A549 (cell line): ENCODE data around the gene BBX. TPM values are rescaled to one million over a fixed set of nuclear protein-coding genes. Genes with fewer than 3 reads are reported as not detected.

Experiments
- ATAC-seq, 2 experiments: fragments of 200-7000 bp in 1 of 2; fragments of >200 bp in 1 of 2; cut with Nextera tagmentation in 1 of 2; cut with Tn5 transposase in 1 of 2; 3 replicates each; pipeline versions ENCODE4 v1.8.0 to v1.9.1; 2018 to 2020; ENCODE audit warnings: mild to moderate bottlenecking in 1 of 2, moderate library complexity in 1 of 2
- CTCF ChIA-PET: fragments of 300-600 bp; sonication (Branson Sonifier 250); formaldehyde crosslinking; extraction: SDS; loops from one replicate; lab custom pipeline; 2021; ENCODE audit warnings: antibody characterized with exemption, inconsistent platforms; lab: Yijun Ruan, JAX
- POLR2A ChIA-PET: fragments of 350-600 bp; formaldehyde crosslinking; extraction: SDS; loops from one replicate; lab custom pipeline; 2021; ENCODE audit warnings: antibody characterized with exemption, inconsistent platforms; lab: Yijun Ruan, JAX
- DNase-seq, 2 experiments: peaks; one replicate each; pipeline versions ENCODE4 v3.0.0 to v3.0.0-alpha.2; 2011 to 2016; ENCODE audit warnings: low read depth in 1 of 2, low spot score in 1 of 2
- FAIRE-seq: peaks from 2 replicates; lab custom pipeline; 2011; peaks lifted over from hg19 to GRCh38; lab: Jason Lieb, UNC
- H3K27ac ChIP-seq, 2 experiments: fragments of >200 bp; sonication (Bioruptor Twin); formaldehyde crosslinking; 3 replicates each; pipeline ENCODE4 v1.5.1; 2016 to 2017
- H3K4me1 ChIP-seq: fragments of >200 bp; sonication (Bioruptor Twin); formaldehyde crosslinking; 3 replicates; pipeline ENCODE4 v1.6.1; 2016
- H3K4me2 ChIP-seq: fragments of >200 bp; sonication (Bioruptor Twin); formaldehyde crosslinking; 3 replicates; pipeline ENCODE4 v1.6.1; 2016
- H3K4me3 ChIP-seq: fragments of >200 bp; sonication (Bioruptor Twin); formaldehyde crosslinking; 3 replicates; pipeline ENCODE4 v1.5.1; 2016
- H3K9me3 ChIP-seq: fragments of >200 bp; sonication (Bioruptor Twin); formaldehyde crosslinking; 3 replicates; pipeline ENCODE4 v1.6.1; 2016
- BCL3 ChIP-seq: fragments of >200 bp; sonication (Bioruptor Twin); formaldehyde crosslinking; IDR thresholded peaks from 3 replicates; pipeline ENCODE4 v1.6.1; 2016
- BHLHE40 ChIP-seq: IDR thresholded peaks from 2 replicates; pipeline ENCODE4 v1.6.1; 2012; ENCODE audit warnings: low read depth, low read length, inconsistent platforms
- CBX2 ChIP-seq: fragments of 200-600 bp; sonication (generic); IDR thresholded peaks from 2 replicates; pipeline ENCODE4 v1.6.1; 2016; ENCODE audit warnings: low read depth, mild to moderate bottlenecking, borderline replicate concordance
- CHD4 ChIP-seq: fragments of 200-600 bp; sonication (generic); IDR thresholded peaks from 2 replicates; pipeline ENCODE4 v1.6.1; 2016; ENCODE audit warnings: antibody characterized with exemption, mild to moderate bottlenecking, borderline replicate concordance
- FOSB ChIP-seq: fragments of 250-450 bp; sonication (Bioruptor Pico); IDR thresholded peaks from 2 replicates; pipeline ENCODE4 v1.5.0; 2020; ENCODE audit warnings: mild to moderate bottlenecking, moderate library complexity
- FOSL2 ChIP-seq, 2 experiments: fragments of 450-650 bp in 1 of 2; fragments of >200 bp in 1 of 2; sonication (Bioruptor Twin) in 1 of 2; formaldehyde crosslinking; IDR thresholded peaks; 2 replicates each; pipeline versions ENCODE4 v1.5.0 to v1.6.1; 2016 to 2020; ENCODE audit warnings: mild to moderate bottlenecking in 1 of 2, moderate library complexity in 1 of 2
- FOXS1 ChIP-seq: fragments of 250-450 bp; sonication (Bioruptor Pico); IDR thresholded peaks from 2 replicates; pipeline ENCODE4 v1.5.0; 2020; ENCODE audit warnings: mild to moderate bottlenecking, moderate library complexity
- JUN ChIP-seq, 2 experiments: fragments of >200 bp; sonication (Bioruptor Twin); formaldehyde crosslinking; IDR thresholded peaks; 2 replicates in 1 of 2; 3 replicates in 1 of 2; pipeline ENCODE4 v1.6.1; 2016 to 2017
- KDM5A ChIP-seq: fragments of 200-600 bp; sonication (generic); IDR thresholded peaks from 2 replicates; pipeline ENCODE4 v1.6.1; 2016; ENCODE audit warnings: antibody characterized with exemption, mild to moderate bottlenecking
- MAZ ChIP-seq: fragments of 150-350 bp; IDR thresholded peaks from 2 replicates; pipeline ENCODE4 v1.6.1; 2014; ENCODE audit warnings: antibody characterized with exemption, low read depth, low read length, borderline replicate concordance
- NFE2L2 ChIP-seq: fragments of 150-350 bp; conservative IDR thresholded peaks from 2 replicates; pipeline ENCODE4 v1.6.1; 2014; ENCODE audit warnings: low read length
- POLR2A ChIP-seq: IDR thresholded peaks from 2 replicates; pipeline ENCODE4 v1.6.1; 2012; ENCODE audit warnings: mild to moderate bottlenecking, low read length
- RAD21 ChIP-seq, 2 experiments: fragments of >200 bp in 1 of 2; sonication (Bioruptor Twin) in 1 of 2; formaldehyde crosslinking in 1 of 2; IDR thresholded peaks in 1 of 2; conservative IDR thresholded peaks in 1 of 2; 2 replicates in 1 of 2; 3 replicates in 1 of 2; pipeline ENCODE4 v1.6.1; 2012 to 2018; ENCODE audit warnings: inconsistent platforms in 1 of 2
- REST ChIP-seq: fragments of 200-600 bp; sonication (generic); IDR thresholded peaks from 2 replicates; pipeline ENCODE4 v1.6.1; 2016; ENCODE audit warnings: antibody characterized with exemption, mild to moderate bottlenecking, moderate library complexity
- RFX5 ChIP-seq: fragments of 450-650 bp; IDR thresholded peaks from 2 replicates; pipeline ENCODE4 v1.7.1; 2014; ENCODE audit warnings: antibody characterized with exemption, mild to moderate bottlenecking, moderate library complexity
- SREBF2 ChIP-seq: fragments of 450-650 bp; IDR thresholded peaks from 2 replicates; pipeline ENCODE4 v1.6.1; 2014; ENCODE audit warnings: mild to moderate bottlenecking, moderate library complexity
- TP53 ChIP-seq: fragments of 250-450 bp; sonication (Bioruptor Pico); IDR thresholded peaks from 2 replicates; pipeline ENCODE4 v1.5.0; 2021; ENCODE audit warnings: mild to moderate bottlenecking, moderate library complexity
- ZC3H11A ChIP-seq: fragments of 450-650 bp; IDR thresholded peaks from 2 replicates; pipeline ENCODE4 v1.6.1; 2014; ENCODE audit warnings: antibody characterized with exemption, mild to moderate bottlenecking
- ZSCAN20 ChIP-seq: fragments of 250-450 bp; sonication (Bioruptor Pico); IDR thresholded peaks from 2 replicates; pipeline ENCODE4 v1.8.0; 2022; ENCODE audit warnings: mild to moderate bottlenecking, moderate library complexity
- WGBS: methylation state at CpG from one replicate; pipeline ENCODE4 v1.1.6; 2017; ENCODE audit errors: missing lambda C conversion rate; 5-methylcytosine and 5-hydroxymethylcytosine counted together
- polyA plus RNA-seq, 4 experiments: library from polyadenylated mRNA; depleted of rRNA in 3 of 4; stranded (reverse); fragments of >200 nt; fragmentation: RNase III in 1 of 4; extraction: RNeasy Plus Mini Kit Qiagen cat#74134 plus additional on column Dnase treatment in 1 of 4; gene quantifications; 2 replicates in 3 of 4; 3 replicates in 1 of 4; pipeline ENCODE4 v1.2.3, GENCODE V29; 2011 to 2017
- TF ChIP-seq, protein P1 (sequence below): IDR thresholded peaks from 2 replicates; pipeline ENCODE4 v1.6.1; 2012
- TF ChIP-seq, protein P2 (sequence below): fragments of 250-450 bp; sonication (Bioruptor Pico); IDR thresholded peaks from 2 replicates; pipeline ENCODE4 v1.5.0; 2021; ENCODE audit warnings: mild to moderate bottlenecking, moderate library complexity, borderline replicate concordance

BBX gene
- polyA plus RNA-seq, 2 of the 4 experiments (the other 2 are of a cell fraction): 16.7 to 62.8 TPM

DNA sequence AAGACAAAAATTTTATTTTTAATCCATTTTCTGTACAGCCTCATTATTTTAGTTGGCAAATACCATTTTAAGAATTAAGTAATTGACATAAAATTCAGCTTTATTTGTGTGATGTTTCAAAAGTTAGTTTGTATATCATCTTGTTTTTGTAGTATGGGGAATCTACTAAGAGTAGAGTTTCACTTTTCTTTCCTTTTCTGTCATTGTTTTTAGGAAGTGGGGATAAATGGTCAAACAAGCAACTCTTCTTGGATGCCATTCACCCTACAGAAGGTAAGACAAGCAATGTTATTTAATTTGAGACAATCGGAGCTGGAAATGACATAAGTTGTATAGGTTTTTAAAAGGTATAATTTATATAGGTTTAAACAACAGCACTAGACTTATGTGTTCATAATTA, 268.3 kb downstream of the BBX start:
- DNase-seq: no peak
- no peak for ATAC-seq
- TF ChIP-seq CBX2 (no peak), CHD4 (no peak), RFX5 (no peak)
- 84% methylated on average over 1 of the region's 1 CpG for WGBS
- Histone ChIP-seq H3K4me3 (no peak overlapping the region), H3K4me1 (no peaks in the 10 kb centered on the region), H3K4me2 (no peak overlapping the region), H3K27ac (no peak overlapping the region), H3K9me3 (no peaks in the 10 kb centered on the region)
- FAIRE-seq: no peak
- ChIA-PET POLR2A (no interaction called here), CTCF (interaction anchor here (0.6 to 2.2 kb wide), 3 partner anchors 19 to 55 kb away, joined by 3 to 6 read pairs (median 3); no protein-coding TSS in a partner anchor)

DNA sequence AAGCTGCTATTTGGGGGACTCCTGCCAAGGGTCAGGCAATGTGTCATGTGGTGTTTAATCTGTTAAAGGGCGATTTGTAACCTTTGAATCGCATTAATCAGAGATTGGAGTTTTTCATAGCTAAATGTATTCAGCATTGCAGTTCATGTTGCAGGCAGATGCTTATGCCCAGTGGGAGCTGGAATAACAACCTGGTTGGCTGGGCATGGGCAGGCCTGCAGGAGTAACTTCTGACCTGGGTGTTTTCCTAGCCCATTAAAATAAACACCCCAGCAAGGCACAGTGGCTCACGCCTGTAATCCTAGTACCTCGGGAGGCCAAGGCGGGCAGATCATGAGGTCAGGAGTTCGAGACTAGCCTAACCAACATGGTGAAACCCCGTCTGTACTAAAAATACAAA, 268.7 kb downstream of the BBX start:
- TF ChIP-seq JUN (IDR thresholded peaks at IDR 0.05) (no peak), RAD21 (conservative IDR thresholded peaks at IDR 0.05 in 1 of 2, IDR thresholded peaks at IDR 0.05 in 1 of 2) (no peak), FOXS1 (CRISPR knock-in tag) (no peak), POLR2A (no peak), ZSCAN20 (CRISPR knock-in tag) (no peak), RFX5 (no peak), FOSB (CRISPR knock-in tag) (no peak), REST (no peak), TP53 (CRISPR knock-in tag) (no peak), NFE2L2 (no peak), BCL3 (no peak), ZC3H11A (no peak), FOSL2 (IDR thresholded peaks at IDR 0.05) (no peak), FOSL2 (CRISPR knock-in tag; IDR thresholded peaks at IDR 0.05) (no peak), CBX2 (no peak), SREBF2 (no peak), BHLHE40 (no peak), MAZ (no peak), KDM5A (no peak)
- TF ChIP-seq, protein P1, sequence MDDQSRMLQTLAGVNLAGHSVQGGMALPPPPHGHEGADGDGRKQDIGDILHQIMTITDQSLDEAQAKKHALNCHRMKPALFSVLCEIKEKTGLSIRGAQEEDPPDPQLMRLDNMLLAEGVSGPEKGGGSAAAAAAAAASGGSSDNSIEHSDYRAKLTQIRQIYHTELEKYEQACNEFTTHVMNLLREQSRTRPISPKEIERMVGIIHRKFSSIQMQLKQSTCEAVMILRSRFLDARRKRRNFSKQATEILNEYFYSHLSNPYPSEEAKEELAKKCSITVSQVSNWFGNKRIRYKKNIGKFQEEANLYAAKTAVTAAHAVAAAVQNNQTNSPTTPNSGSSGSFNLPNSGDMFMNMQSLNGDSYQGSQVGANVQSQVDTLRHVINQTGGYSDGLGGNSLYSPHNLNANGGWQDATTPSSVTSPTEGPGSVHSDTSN: no peak
- TF ChIP-seq, protein P2, sequence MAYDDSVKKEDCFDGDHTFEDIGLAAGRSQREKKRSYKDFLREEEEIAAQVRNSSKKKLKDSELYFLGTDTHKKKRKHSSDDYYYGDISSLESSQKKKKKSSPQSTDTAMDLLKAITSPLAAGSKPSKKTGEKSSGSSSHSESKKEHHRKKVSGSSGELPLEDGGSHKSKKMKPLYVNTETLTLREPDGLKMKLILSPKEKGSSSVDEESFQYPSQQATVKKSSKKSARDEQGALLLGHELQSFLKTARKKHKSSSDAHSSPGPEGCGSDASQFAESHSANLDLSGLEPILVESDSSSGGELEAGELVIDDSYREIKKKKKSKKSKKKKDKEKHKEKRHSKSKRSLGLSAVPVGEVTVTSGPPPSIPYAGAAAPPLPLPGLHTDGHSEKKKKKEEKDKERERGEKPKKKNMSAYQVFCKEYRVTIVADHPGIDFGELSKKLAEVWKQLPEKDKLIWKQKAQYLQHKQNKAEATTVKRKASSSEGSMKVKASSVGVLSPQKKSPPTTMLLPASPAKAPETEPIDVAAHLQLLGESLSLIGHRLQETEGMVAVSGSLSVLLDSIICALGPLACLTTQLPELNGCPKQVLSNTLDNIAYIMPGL: no peak
- Histone ChIP-seq H3K4me2 (no peak overlapping the region), H3K27ac (no peak overlapping the region), H3K9me3 (no peaks in the 10 kb centered on the region), H3K4me1 (no peaks in the 10 kb centered on the region), H3K4me3 (no peak overlapping the region)
- ATAC-seq: no peak
- no peak for DNase-seq
- ChIA-PET POLR2A (no interaction called here), CTCF (interaction anchor here (1.1 to 2.2 kb wide), 2 partner anchors 44 to 55 kb away, joined by 3 to 6 read pairs; no protein-coding TSS in a partner anchor)
- WGBS: 98% methylated on average over 7 of the region's 7 CpGs
- no peak for FAIRE-seq
